Measurements from ENCODE around the gene NSF.
"Not testable (repeated sequence)": the region's sequence is repeated elsewhere in the genome, so short reads cannot be mapped to it uniquely, and the experiment has no call there.

NSF gene

DNA sequence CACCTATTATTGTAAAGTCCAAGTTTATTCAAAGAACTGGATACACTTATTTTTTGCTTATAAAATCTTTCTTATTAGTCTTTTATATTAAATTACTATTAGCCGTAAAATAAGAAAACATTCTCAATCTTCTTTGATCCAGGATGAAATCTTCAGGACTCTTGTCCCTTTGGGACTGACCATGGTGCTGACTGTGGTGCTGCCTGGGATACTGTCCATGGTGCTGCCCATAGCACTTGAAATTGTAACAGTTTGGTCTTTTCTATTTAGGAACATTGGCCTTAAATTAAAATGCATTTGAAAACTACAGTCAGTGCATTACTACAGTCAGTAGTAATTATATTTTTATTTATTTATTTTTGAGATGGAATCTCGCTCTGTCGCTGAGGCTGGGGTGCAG, 41.7 kb downstream of the NSF start:
- DNase-seq = not testable (repeated sequence)

DNA sequence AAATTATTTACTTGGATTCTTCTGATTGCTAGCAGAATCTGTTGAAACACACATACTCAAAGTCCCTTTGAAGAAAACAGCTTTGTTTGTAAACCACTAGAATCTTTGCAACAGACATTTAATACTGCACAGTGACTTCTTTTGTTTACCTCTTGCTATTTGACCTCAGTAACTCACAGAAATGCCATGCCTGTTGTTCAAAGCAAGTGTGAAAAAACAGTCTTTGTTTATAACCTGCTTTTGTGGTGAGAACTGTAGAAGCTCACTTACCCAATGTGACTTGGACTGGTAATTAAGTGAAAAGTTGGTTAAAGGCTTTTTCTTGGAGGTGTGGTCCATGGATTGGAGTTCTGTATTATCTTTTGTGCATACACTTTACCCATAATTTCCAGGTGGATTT, 44.4 kb downstream of the NSF start:
- not testable (repeated sequence) for DNase-seq

DNA sequence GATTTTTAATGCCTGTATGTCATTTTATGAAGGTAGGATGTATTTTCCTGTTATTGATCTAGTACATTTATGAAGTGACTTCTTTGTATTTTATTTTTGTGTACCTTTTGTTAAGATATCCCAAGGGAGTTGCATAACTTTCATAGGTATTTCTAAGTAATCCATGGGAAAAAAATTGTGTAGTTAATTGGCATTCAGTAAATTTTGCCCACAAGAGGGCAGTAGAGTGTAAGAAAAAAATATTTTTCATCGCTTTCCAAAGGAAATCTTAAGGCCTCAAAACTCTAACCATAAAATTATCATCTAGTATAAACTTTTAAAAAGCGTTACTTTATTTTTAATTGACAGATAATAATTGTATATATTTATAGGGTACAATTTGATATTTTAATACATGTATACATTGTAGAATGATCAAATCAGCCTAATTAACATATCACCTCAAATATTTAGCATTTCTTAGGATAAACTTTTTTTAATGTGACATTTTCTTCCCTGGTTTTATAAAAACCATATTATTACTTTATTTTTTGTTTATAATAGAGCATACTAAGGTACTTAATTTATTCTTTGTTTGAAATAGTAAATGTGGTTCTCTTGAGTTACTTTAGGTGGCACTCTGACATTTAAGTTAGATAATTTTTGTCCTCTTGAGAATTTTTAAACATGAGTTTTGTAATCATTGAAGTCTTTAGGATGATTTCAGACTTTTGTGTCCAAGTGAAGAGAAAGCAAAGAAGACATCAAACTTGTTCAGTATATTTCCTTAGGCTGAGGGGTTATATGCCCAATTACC, 51.6 kb downstream of the NSF start:
- not testable (repeated sequence) for DNase-seq

DNA sequence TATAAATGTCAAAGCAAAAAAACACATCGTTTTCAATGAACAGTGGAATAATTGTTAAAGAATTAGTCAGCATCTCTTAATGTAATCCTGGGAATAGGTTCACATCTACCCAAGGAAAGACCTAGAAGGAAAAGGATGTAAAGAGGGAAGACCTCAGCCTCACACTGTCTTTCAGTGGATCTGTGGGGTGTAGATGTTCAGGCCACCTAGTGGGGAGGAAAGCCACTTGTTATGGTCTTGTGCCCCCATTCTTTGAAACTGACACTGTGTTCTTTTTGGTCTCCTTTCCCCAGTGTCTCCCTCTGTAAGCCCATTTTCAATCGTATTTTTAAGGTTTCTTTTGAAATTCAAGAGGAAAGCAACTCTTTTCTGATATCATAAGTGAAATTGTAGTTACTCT, 56.8 kb downstream of the NSF start:
- DNase-seq = not testable (repeated sequence)

DNA sequence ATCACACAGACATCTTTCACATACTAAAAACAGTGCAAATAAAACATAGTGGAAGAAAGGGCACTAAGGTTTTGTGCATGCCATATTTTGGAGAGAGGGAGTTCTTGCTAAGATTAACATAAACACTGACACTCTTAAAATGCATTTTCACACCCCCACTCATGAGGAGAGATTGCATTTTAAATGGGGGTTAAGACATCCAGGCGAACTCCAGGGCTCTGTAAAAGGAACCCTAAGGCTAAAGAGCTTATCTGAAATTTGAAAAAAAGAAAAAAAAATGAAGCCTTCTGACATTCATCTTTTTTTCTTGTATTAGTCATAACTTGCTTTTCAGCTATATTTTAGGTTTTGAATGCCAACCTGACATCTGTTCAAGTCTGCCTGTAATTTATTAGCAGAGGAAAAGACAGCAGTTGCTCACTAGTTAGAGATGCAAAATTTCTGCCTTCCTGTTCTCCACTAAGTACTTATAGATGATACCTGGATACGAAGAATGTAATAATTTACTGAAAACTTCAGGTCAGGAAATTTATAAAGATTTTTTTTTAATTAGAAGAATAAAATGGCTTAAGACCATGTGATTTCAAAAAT, 57.3 kb downstream of the NSF start:
- not testable (repeated sequence) for DNase-seq

DNA sequence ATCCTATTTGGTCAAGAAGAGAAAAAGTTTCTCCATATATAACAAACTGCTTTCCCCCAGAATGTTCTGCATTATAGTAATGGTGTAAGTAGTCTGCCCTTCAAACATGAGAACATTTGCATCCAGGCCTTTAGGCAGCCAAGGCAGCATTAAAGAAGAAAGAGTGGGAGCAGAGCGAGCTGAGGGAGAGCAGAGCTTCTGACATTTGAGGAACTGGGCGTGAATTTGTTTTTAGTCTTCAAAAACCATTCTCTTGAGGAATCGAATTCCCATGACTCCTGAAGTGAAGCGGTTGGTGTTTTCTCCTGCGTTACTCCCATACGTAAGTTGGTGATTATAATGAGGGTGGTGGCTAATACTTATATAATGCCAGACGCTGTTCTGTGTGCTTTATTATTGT, 58.8 kb downstream of the NSF start:
- not testable (repeated sequence) for DNase-seq

DNA sequence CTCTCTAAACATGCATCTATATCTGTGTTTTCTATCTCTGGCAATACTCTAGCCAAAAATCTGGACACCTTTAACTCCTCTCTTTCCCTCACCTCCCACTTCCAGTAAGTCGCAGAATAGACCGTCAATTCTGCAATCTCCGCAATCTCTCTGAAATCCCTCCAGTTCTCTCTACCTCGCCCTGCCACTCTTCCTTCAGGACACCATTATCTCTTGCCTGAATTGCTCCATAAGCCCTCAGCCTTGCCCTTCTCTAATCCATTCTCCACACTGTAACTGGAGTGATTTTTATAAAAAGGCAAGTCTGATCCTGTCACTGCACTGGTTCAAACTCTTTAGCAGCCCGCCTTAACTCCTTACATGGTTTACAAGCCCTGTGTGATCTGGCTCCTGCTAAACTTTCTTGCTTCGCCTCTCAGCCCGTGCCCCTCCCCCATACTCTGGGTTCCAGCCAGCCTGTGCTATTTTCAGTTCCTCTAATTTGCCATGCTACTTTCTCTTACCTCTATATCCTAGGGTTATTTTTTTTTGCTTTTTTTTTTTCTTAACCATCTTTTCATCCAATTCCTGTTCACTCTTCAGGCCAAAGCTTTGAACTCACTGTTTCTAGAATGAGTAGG, 61.7 kb downstream of the NSF start:
- DNase-seq = not testable (repeated sequence)

DNA sequence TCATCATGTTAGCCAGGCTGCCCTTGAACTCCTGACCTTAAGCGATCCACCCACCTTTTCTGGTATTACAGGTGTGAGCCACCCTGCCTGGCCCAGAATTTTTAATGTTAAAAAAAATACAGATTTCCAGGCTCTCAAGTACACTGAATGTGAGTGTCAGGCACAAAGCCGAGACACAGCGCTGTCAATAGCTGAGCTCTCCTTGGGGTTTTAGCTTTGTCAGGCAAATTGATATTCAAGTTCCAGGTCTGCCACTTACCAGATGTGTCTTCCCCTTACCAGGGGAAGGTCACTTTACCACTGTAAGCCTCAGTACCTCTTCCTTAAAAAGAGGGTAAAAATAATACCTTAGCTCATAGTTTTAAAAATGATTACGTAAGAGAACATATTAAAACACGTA, 67.8 kb downstream of the NSF start:
- not testable (repeated sequence) for DNase-seq

DNA sequence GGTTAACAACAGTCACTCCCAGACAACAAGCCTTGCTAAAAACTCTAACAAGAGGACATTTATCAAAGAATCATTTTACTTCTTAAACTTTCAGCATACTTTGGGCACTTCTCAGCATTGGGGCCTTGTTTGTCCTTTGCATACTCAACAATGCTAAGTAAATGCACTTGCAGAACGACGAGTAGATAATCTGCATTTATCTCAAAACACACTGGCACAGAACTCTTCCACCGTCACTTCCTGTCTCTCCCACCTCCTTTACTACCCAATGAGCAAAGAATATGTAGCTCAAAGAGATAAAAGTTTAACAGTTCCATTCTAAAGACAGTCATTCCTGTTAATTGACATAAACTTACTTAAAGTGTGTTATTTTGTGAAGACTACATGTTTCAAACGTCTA, 69.2 kb downstream of the NSF start:
- not testable (repeated sequence) for DNase-seq

DNA sequence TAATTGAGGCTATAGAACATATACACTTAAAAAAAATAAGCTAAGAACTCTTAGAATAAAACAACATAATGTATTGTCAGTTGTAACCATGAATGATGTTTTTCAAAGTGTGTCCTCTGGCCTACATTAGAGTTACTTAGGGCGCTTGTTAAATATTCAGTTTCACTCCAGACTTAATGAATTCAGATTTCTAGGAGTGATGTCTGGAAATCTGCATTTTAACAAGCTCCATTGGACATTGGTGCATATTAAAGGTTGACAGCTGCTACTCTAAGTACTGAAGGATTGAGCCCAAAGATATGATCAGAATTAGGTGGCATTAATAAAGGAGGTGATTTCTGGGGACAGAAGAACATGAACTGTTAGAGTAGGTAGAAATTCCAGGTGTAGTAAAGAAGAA, 72.7 kb downstream of the NSF start:
- DNase-seq = not testable (repeated sequence)

DNA sequence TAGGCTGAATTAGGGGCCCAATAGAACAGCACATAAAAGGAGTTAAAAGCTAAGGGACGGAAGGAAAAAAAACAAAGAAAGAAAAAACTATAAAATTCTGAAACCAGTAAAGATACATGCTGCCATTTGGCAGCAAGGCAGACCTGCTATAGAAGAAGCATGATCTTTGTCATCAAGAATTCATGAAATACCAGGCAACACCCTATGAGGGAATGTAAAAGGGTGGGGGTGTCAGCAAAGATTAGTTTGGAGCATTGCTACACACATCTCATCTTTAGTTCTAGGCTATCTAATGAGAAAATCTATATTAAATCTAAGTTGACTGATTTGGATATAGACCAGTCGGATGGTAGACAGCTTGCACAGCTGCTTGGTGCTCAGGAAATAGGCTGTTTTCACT, 73.1 kb downstream of the NSF start:
- not testable (repeated sequence) for DNase-seq

DNA sequence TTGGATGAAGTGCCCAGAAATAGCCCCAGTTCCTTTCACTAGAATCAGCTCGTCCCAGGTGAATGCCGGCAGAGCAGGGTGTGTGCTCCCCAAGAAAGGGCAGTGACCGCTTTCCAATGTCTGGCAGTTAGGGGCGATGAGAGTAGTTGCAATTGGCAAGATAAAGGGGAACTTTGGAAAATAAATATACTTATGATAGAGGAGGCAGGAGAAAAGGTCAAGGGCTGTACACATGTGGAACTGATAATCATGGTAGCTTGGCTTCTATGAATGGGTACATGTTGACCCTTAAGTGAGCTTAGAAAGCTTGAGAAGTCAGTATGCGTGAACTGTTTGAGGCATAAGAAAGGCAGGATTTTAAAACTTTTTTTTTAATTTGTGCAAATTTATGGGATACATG, 75.5 kb downstream of the NSF start:
- DNase-seq = not testable (repeated sequence)

DNA sequence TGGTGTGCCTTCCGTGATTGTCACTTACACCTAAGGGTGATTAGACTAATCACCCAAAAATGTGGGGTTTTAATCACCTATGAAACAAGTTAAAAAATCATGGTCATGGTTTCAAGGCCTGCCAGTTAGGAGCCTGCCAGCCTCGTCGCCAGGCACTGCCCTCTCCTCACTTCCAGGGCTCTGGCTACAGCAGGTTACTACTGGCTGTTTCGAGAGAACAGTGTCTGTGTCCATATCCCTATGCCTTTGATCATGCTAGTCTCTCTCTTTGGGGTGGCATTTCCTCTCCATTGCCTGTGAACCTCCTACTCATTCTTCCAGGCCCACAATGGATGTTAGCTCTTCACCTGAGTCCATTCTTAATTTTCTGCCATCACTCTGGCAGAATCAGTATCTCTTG, 80.3 kb downstream of the NSF start:
- DNase-seq = not testable (repeated sequence)

DNA sequence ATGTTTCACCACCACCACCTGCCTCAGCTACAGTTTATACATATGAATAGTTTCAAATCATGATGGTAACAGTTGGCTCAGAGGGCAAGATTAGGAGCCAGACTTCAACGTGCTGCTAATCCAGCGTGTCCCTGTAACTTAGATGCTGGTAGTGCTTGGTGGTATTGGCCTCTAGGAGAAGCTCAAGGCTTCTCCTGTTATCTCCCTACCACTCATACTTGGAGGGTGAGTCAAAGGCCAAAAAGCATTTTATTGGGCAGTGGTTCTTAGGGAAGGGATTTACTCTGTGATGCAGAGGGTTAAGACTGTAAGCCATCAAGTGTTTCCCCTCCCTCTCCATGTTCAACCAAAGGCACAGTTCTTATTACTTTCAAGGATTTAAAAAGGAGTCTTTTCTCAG, 82.3 kb downstream of the NSF start:
- not testable (repeated sequence) for DNase-seq

DNA sequence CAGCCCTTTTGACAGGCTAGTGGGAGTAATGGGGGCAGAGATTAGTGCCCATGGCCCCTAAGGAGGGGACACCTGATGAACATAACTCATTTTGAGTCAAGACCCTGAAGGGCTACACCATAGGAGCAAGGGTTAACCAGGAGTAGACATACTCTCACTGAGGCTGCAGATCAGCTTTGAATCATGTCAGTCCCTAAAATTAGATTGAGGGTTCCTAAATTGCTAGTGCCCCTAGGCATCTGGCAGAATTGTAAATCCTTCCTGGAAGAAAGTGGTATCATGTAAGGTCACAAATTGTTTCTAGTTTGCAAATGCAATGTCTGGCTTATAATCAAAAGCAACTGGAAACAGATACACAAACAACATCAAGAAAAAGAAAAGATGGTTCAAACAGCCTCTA, 87.3 kb downstream of the NSF start:
- not testable (repeated sequence) for DNase-seq

DNA sequence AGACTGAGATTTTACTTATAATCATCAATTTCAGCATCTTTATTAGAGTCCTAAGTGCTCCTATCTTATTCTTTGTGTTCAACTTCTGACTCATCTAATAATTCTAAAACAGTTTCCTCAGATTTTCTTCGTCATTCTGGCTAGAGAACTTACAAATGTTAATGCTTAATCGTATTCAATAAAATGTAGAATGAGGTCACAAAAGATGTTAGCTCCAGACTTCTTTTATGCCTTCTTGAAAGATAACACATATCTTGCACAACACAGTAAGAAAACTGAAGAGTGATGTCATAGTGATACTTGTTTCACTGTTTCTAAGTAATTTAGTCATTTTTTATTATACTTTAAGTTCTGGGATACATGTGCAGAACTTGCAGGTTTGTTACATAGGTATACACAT, 93.2 kb downstream of the NSF start:
- not testable (repeated sequence) for DNase-seq

DNA sequence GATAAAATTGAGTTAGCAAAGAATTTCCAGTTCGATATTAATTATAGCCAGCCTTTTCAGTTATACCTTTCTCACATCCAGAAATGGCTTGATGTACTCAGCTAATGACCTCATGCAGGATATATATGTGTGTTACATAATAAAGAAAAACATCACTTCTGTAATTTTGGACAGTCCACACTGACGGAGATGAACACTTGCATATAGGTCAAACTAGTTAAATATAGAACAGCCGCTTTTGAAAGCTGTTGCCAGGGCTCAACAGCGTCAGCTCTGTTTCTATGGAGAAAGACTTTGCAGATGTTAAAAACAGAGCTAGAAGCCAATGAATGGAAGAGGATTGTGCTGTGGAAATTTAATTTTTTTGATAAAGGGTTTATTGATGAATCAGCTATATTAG, 94.8 kb downstream of the NSF start:
- not testable (repeated sequence) for DNase-seq

DNA sequence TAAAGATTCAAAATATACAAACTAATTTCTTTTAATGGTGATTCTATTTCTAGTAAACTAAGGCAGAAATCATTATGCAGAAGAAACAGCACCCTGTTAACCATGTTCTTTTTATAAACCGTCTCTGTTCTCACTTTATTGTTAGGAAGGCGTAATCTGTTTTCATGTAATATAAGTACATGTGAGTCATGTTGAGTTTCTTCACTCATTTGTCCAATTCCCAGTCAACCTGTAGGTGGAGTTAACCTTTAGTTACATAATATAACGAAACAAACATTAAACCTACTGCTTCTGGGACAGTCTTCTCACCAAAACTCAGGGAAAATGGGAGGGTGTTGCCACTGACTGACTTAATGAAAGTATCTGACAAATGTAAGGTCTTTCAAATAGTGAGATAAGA, 101.7 kb downstream of the NSF start:
- not testable (repeated sequence) for DNase-seq

DNA sequence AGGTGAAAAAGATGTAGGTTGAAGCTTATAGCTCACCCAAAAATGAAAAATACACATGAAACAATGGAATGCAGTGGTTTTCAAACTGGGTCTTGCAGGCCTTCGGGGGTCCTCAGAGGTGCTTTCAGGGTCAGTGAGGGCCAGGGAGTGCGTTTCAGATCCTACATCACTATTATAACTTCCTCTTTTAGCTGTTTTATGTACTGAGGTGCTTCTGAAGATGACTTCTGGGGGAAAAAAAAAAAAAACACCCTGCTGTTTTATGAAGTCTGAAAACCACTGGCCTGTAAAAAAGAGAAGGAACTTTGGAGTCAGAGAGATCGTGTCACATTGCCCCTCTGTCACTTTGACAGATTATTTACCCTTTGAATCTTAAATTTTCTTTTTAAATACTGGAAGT, 102.8 kb downstream of the NSF start:
- not testable (repeated sequence) for DNase-seq

DNA sequence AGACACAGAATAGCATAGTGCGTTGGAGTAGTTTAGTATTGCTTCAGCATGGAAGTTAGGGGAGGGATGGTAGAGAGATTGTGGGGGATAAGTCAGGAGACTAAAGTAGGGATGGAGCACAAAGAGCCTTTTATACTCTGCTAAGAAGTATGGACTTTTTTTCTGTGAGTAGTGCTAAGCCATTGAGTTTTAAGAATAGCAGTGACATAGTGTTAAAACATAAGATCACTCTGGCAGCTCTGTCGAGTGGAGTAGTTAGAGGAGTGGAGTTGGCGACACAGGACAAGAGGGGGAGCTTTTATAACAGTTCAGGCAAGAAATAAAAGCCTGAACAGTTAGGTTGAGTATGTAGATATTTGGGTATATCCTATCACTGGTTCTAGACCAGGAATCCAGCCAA, 106.1 kb downstream of the NSF start:
- DNase-seq = not testable (repeated sequence)

DNA sequence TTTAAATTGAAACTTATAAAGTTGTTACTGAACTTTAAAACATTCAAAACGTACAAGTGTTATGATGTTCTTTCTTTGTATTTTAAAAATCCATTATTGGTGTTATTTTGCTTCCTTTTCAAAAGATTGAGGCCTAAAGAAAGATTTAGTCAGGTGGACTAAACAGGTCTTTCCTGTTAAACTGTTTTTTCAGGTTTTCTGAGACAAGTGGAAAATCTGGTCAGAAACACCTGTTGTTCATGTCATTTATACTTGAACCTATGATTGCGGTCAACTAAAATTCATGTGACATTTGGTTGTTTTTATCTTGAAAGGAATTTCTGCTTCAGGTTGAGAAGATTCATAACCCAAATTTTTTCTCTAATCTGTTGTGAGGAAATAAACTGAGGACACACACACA, 108.5 kb downstream of the NSF start:
- DNase-seq = not testable (repeated sequence)

DNA sequence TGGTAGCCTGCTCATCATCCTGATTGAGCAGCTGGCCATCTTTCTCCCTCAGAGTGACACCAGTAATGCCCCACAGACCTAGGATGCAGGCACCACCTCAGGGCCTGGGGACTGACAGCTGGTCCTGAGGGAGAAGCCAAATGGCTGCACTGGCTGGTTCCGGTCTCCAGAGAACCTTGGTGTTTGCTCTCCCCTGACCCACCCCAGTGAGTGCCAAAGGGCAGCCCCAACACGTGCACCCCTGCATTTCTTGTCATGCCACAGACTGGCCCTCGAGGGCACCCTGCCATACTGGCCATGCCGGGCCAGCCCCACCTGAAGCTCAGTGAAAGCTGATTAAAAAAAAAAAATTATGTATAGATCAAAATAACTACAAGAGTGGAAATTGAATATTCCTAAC, 127.5 kb downstream of the NSF start:
- no peak for DNase-seq

DNA sequence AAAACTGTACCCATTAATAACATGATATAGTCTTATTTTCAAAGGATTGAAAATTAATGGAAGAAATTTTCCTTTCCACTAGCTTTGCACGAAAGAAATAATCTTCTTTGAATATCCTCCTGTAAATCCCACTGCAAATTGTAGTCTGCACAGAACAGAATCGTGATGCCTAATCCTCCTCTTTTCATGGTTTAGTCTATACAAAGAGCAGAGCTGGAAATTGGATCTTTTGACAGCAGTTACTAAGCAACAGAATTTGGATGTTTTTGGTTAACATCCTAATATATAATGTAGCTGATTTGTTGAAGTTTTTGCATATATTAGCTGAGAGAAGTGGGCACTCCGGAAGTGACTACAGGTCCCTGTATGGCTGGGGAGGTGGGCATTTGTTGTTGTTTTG, 129.4 kb downstream of the NSF start:
- no peak for DNase-seq

DNA sequence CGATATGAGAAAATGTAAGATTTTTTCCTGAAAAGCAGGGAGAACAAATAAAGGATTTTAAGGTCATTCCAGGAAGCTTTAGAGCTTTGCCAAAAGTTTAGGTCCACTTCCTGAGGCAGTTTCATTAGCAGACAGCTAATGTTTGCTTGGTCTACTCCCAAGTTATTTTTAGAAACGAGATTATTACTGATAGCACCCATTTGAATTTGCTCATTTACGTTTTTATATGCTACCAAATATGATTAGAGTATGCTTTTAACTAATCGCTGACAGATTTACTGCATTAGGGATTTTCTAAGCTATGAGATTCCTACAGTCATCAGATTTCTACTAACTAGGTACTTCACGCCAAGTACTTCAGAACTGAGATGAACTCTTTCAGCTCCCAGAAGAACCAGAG, 129.9 kb downstream of the NSF start:
- DNase-seq = no peak

Measured in NCI-H2171 (cell line).